Measurements from ENCODE around the gene COX18. TPM values are rescaled to one million over a fixed set of nuclear protein-coding genes. Genes with fewer than 3 reads are reported as not detected.

The COX18 gene
- total and polyA plus RNA-seq, 10 donors, result 8.9 to 28.3 (median 13.8) TPM

DNA sequence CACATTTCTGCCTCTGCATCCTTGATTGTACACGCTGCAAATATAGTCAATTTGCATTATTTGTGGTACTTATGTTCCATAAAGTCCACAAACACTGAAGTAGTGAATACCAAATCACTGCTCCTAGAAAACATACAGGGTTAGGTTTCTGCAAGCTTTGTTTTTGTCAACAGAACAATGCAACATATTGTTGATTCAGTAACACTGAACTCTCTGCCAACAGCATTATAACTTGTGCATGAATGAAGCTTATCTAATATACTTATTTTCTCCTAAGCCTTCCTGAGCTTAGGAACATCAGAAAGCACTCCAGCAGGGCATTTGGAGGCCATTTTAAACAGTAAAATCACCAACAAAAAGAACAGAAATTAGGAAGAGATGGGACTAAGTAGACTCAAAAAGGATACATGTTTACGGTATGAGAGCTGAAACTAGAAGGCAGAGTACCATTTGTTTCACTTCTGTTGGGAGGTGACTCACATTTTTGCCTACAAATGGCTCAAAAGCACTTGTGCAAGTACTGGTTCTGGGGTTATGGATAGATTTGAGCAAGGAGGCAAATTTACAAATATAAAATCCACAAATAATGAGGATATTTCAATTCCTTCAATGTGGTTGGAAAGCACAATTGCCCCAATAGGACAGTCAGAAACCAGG lies 14.1 kb downstream of the COX18 start:
- Histone ChIP-seq H3K9me3 (no peaks in the 10 kb centered on the region), H3K4me1 (peaks cover 0 to 4% (median 0%) of the 10 kb centered on the region in 6 donors), H3K27me3 (replicated peaks in 1 of 7) (no peaks in the 10 kb centered on the region), H3K4me3 (no peak overlapping the region), H3K27ac (no peak overlapping the region), H3K36me3 (peaks cover 7 to 77% (median 56%) of the 10 kb centered on the region in 6 donors)
- WGBS, 5 donors, result 66 to 91% (median 87%) methylated on average over 2 of the region's 2 CpGs
- no peak for DNase-seq
- TF ChIP-seq, protein P1, sequence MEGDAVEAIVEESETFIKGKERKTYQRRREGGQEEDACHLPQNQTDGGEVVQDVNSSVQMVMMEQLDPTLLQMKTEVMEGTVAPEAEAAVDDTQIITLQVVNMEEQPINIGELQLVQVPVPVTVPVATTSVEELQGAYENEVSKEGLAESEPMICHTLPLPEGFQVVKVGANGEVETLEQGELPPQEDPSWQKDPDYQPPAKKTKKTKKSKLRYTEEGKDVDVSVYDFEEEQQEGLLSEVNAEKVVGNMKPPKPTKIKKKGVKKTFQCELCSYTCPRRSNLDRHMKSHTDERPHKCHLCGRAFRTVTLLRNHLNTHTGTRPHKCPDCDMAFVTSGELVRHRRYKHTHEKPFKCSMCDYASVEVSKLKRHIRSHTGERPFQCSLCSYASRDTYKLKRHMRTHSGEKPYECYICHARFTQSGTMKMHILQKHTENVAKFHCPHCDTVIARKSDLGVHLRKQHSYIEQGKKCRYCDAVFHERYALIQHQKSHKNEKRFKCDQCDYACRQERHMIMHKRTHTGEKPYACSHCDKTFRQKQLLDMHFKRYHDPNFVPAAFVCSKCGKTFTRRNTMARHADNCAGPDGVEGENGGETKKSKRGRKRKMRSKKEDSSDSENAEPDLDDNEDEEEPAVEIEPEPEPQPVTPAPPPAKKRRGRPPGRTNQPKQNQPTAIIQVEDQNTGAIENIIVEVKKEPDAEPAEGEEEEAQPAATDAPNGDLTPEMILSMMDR (IDR thresholded peaks at IDR 0.05 in 8 of 11, conservative IDR thresholded peaks at IDR 0.05 in 3 of 11), result no peak
- TF ChIP-seq POLR2AphosphoS5 (IDR thresholded peaks at IDR 0.05) (no peak), POLR2A (IDR thresholded peaks at IDR 0.05) (no peak)
- intact Hi-C loops (cut with DNase I; ENCODE audit: low total_unique reads), result no loop called here

DNA sequence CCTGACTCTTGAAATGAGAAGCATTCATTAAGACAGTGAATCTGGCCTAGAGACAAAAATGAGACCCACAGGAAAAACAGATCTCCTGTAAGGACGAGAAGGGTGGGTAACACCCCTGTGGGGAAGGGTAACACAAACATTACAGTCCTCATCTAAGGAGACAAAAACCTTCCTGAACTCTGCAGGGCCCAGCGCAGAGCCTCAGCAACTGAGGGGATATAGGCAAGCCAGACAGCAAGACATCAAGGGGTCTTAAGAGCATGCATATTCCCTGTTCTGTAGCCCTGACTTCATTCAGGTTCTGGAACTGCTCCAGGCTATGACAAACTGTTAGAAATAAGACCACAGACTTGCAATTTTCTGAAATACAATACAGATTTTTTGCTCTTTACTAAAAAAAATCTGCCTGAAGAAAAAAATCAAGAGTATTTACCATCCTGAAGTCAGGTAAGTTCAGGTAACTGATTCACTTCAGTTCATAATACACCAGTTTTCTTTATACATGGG lies 15.5 kb downstream of the COX18 start:
- no peak overlapping the region for H3K4me3 ChIP-seq
- peaks cover 0 to 4% (median 0%) of the 10 kb centered on the region in 6 donors for H3K4me1 ChIP-seq
- H3K9me3 ChIP-seq, result no peaks in the 10 kb centered on the region
- H3K27ac ChIP-seq, result no peak overlapping the region
- peaks cover 7 to 63% (median 42%) of the 10 kb centered on the region in 6 donors for H3K36me3 ChIP-seq
- DNase-seq, result no peak
- intact Hi-C loops (cut with DNase I; ENCODE audit: low total_unique reads), result no loop called here
- H3K27me3 ChIP-seq (replicated peaks in 1 of 7), result no peaks in the 10 kb centered on the region
- WGBS, 5 donors, result 86 to 94% (median 89%) methylated on average over 2 of the region's 2 CpGs
- TF ChIP-seq POLR2AphosphoS5 (IDR thresholded peaks at IDR 0.05) (no peak), POLR2A (IDR thresholded peaks at IDR 0.05) (no peak)
- TF ChIP-seq, protein P1 (IDR thresholded peaks at IDR 0.05 in 8 of 11, conservative IDR thresholded peaks at IDR 0.05 in 3 of 11), result no peak

DNA sequence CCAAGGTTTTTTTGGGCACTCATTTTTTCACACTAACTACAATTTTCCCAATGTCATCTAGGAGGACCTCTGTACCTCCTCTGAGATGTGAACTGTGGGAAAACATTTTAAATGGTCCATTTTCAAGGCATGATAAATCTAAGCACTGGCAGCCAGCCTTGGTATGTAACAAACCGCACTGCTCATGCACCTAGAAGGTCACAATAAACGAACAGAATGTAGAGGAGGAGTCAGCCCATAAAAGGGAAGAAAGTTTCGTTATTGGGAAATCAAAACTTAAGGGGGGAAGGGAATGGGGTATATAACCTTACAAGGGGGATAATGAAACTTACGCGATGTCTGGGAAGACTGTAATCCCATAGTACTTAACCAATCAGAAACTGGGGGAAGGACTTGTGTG lies 16.4 kb downstream of the COX18 start:
- peaks cover 0 to 4% (median 0%) of the 10 kb centered on the region in 6 donors for H3K4me1 ChIP-seq
- no peaks in the 10 kb centered on the region for H3K27me3 ChIP-seq (replicated peaks in 1 of 7)
- H3K9me3 ChIP-seq, result no peaks in the 10 kb centered on the region
- no peak overlapping the region for H3K27ac ChIP-seq
- intact Hi-C loops (cut with DNase I; ENCODE audit: low total_unique reads), result no loop called here
- TF ChIP-seq, protein P1 (IDR thresholded peaks at IDR 0.05 in 8 of 11, conservative IDR thresholded peaks at IDR 0.05 in 3 of 11), result no peak
- TF ChIP-seq POLR2AphosphoS5 (IDR thresholded peaks at IDR 0.05), result no peak
- TF ChIP-seq POLR2A (IDR thresholded peaks at IDR 0.05), result no peak
- peaks cover 7 to 54% (median 33%) of the 10 kb centered on the region in 6 donors for H3K36me3 ChIP-seq
- DNase-seq, result no peak
- H3K4me3 ChIP-seq, result no peak overlapping the region
- 81 to 89% (median 86%) methylated on average over 5 of the region's 5 CpGs for WGBS, 5 donors

DNA sequence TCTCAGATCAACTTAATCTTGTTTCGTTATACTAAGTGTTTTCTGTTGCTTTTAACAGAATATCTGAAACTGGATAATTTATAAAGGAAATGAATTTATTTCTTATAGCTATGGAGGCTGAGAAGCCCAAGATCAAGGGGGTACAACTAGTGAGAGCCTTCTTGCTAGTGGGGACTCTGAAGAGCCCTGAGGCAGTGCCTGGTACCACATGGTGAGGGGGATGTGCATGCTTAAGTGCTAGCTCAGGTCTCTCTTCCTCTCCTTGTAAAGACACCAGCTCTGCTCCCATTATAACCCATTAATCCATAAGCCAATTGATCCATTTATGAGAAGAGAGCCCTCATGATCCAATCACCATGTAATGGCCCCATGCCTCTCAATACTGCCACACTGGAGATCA lies 17.9 kb downstream of the COX18 start:
- no peak for DNase-seq
- no peak overlapping the region for H3K4me3 ChIP-seq
- no peak overlapping the region for H3K27ac ChIP-seq
- peaks cover 2 to 39% (median 18%) of the 10 kb centered on the region in 6 donors for H3K36me3 ChIP-seq
- H3K9me3 ChIP-seq, result no peaks in the 10 kb centered on the region
- WGBS, 5 donors, result 96 to 100% (median 98%) methylated on average over 1 of the region's 1 CpG
- H3K27me3 ChIP-seq (replicated peaks in 1 of 7), result no peaks in the 10 kb centered on the region
- TF ChIP-seq POLR2AphosphoS5 (IDR thresholded peaks at IDR 0.05) (no peak), POLR2A (IDR thresholded peaks at IDR 0.05) (no peak)
- TF ChIP-seq, protein P1 (IDR thresholded peaks at IDR 0.05 in 8 of 11, conservative IDR thresholded peaks at IDR 0.05 in 3 of 11), result no peak
- H3K4me1 ChIP-seq, result peaks cover 0 to 4% (median 0%) of the 10 kb centered on the region in 6 donors
- intact Hi-C loops (cut with DNase I; ENCODE audit: low total_unique reads), result no loop called here

All from spleen (tissue), 11 donors.